Hepatocyte (in vitro differentiated cells): ENCODE measurements around the gene ECSIT. TPM values are rescaled to one million over a fixed set of nuclear protein-coding genes. Genes with fewer than 3 reads are reported as not detected.

Experiments used
- DNase-seq: peaks from one replicate; pipeline ENCODE4 v3.0.0-alpha.2; 2016; ENCODE audit warnings: low spot score
- H2AFZ ChIP-seq: fragments of 200-600 bp; sonication (generic); 2 replicates; pipeline ENCODE4 v1.6.0; 2016; ENCODE audit warnings: antibody characterized with exemption, mild to moderate bottlenecking
- H3K27ac ChIP-seq: fragments of 200-600 bp; sonication (generic); 2 replicates; pipeline ENCODE4 v1.5.1; 2016; ENCODE audit warnings: mild to moderate bottlenecking
- H3K27me3 ChIP-seq: fragments of 200-600 bp; sonication (generic); 2 replicates; pipeline ENCODE4 v1.6.1; 2016
- H3K36me3 ChIP-seq: fragments of 200-600 bp; sonication (generic); replicated peaks from 2 replicates; pipeline ENCODE4 v1.5.1; 2016; ENCODE audit warnings: low read depth; ENCODE audit not compliant: insufficient read depth
- H3K4me1 ChIP-seq: fragments of 200-600 bp; sonication (generic); 2 replicates; pipeline ENCODE4 v1.5.1; 2016; ENCODE audit warnings: mild to moderate bottlenecking, moderate library complexity; ENCODE audit not compliant: insufficient read depth
- H3K4me2 ChIP-seq: fragments of 200-600 bp; sonication (generic); 2 replicates; pipeline ENCODE4 v1.6.0; 2016
- H3K4me3 ChIP-seq: fragments of 200-600 bp; sonication (generic); 2 replicates; pipeline ENCODE4 v1.5.1; 2016; ENCODE audit warnings: mild to moderate bottlenecking
- H3K79me2 ChIP-seq: fragments of 200-600 bp; sonication (generic); 2 replicates; pipeline ENCODE4 v1.6.0; 2017; ENCODE audit warnings: mild to moderate bottlenecking
- H3K9me2 ChIP-seq: fragments of 200-600 bp; sonication (generic); replicated peaks from 2 replicates; pipeline ENCODE4 v1.6.0; 2017; ENCODE audit warnings: mild to moderate bottlenecking; ENCODE audit not compliant: insufficient read depth
- H3K9me3 ChIP-seq: fragments of 200-600 bp; sonication (generic); 2 replicates; pipeline ENCODE4 v1.5.1; 2016; ENCODE audit warnings: low read depth, mild to moderate bottlenecking
- H4K20me1 ChIP-seq: fragments of 200-600 bp; sonication (generic); 2 replicates; pipeline ENCODE4 v1.6.0; 2016; ENCODE audit warnings: mild to moderate bottlenecking; ENCODE audit not compliant: insufficient read depth, poor library complexity, severe bottlenecking
- CTCF ChIP-seq: fragments of 200-600 bp; sonication (generic); IDR thresholded peaks from 2 replicates; pipeline ENCODE4 v1.5.1; 2016; ENCODE audit warnings: antibody characterized with exemption, mild to moderate bottlenecking; ENCODE audit not compliant: poor library complexity
- EZH2 ChIP-seq: fragments of 200-600 bp; sonication (generic); IDR thresholded peaks from 2 replicates; pipeline ENCODE4 v1.6.1; 2016; ENCODE audit warnings: antibody characterized with exemption, mild to moderate bottlenecking, borderline replicate concordance
- EZH2phosphoT487 ChIP-seq: fragments of 200-600 bp; sonication (generic); IDR thresholded peaks from one replicate; pipeline ENCODE4 v1.6.1; 2018; ENCODE audit warnings: antibody characterized with exemption, mild to moderate bottlenecking, low read depth, moderate library complexity; ENCODE audit not compliant: unreplicated experiment, severe bottlenecking
- WGBS: methylation state at CpG from one replicate; pipeline ENCODE4 v1.1.6; 2016; ENCODE audit warnings: low lambda C conversion rate; ENCODE audit errors: missing lambda C conversion rate; 5-methylcytosine and 5-hydroxymethylcytosine counted together
- polyA plus RNA-seq: library from polyadenylated mRNA; unstranded; fragments of >200 nt; fragmentation: Nextera tagmentation; extraction: Ambion mirVana; gene quantifications from 2 replicates; pipeline ENCODE4 v1.2.1, GENCODE V29; 2016
- total RNA-seq: library from RNA; depleted of rRNA; stranded (reverse); fragments of >200 nt; gene quantifications from 2 replicates; pipeline ENCODE4 v1.2.3, GENCODE V29; 2014

The ECSIT gene
- total and polyA plus RNA-seq, 2 experiments from 2014 or later: 23.2 to 32.5 TPM

- Histone ChIP-seq H3K36me3 (no peaks in the 10 kb centered on the region), H3K4me1 (peaks cover 5% of the 10 kb centered on the region), H3K79me2 (peaks cover 10% of the 10 kb centered on the region), H3K4me2 (peak overlapping the region; percentile 92), H3K9me3 (no peaks in the 10 kb centered on the region), H3K27me3 (no peaks in the 10 kb centered on the region), H3K27ac (peak overlapping the region; percentile 94), H3K4me3 (peak overlapping the region; percentile 32), H3K9me2 (no peaks in the 10 kb centered on the region), H2AFZ (peak overlapping the region; percentile 78), H4K20me1 (no peaks in the 10 kb centered on the region)
- no peak for TF ChIP-seq EZH2
- no peak for TF ChIP-seq CTCF
- no peak for TF ChIP-seq EZH2phosphoT487
- whole genome bisulfite sequencing: 61% methylated on average over 20 of the region's 20 CpGs
- no peak for DNase-seq
Measured at GRCh38 chr19:11506101-11506555, 22.8 kb downstream of the ECSIT start.

GRCh38 chr19:11505504-11506100 lies 23.3 kb downstream of the ECSIT start, which contains the start of gene ZNF653:
ZNF653 (minus strand) TSS chr19:11505839; CDS start chr19:11505786, 53 bp downstream.
- H3K4me2 ChIP-seq: peak within 1 kb of the TSS; percentile 92
- under 1% methylated on average over 17 of the region's 65 CpGs for WGBS
- no peaks in the 10 kb centered on the region for H3K36me3 ChIP-seq
- H2AFZ ChIP-seq: peak within 1 kb of the TSS; percentile 78
- H3K27ac ChIP-seq: peak within 1 kb of the TSS; percentile 94
- H3K79me2 ChIP-seq: peaks cover 10% of the 10 kb centered on the region
- peak; percentile 98 for DNase-seq
- H3K4me3 ChIP-seq: peak within 1 kb of the TSS; percentile 53
- TF ChIP-seq EZH2phosphoT487 (no peak), EZH2 (no peak), CTCF (no peak)
- no peaks in the 10 kb centered on the region for H3K9me3 ChIP-seq
- no peaks in the 10 kb centered on the region for H3K9me2 ChIP-seq
- H4K20me1 ChIP-seq: no peaks in the 10 kb centered on the region
- H3K27me3 ChIP-seq: no peaks in the 10 kb centered on the region
- peaks cover 5% of the 10 kb centered on the region for H3K4me1 ChIP-seq

- Histone ChIP-seq H3K27me3 (no peaks in the 10 kb centered on the region), H3K9me3 (no peaks in the 10 kb centered on the region)
Measured at GRCh38 chr19:11505032-11505503, 23.9 kb downstream of the ECSIT start.

More at GRCh38 chr19:11505032-11505503, 23.9 kb downstream of the ECSIT start:
- peaks cover 10% of the 10 kb centered on the region for H3K79me2 ChIP-seq
- peaks cover 5% of the 10 kb centered on the region for H3K4me1 ChIP-seq
- H3K9me2 ChIP-seq: no peaks in the 10 kb centered on the region
- no peaks in the 10 kb centered on the region for H3K36me3 ChIP-seq
- no peaks in the 10 kb centered on the region for H4K20me1 ChIP-seq
- peak overlapping the region; percentile 94 for H3K27ac ChIP-seq
- peak overlapping the region; percentile 65 for H2AFZ ChIP-seq
- 2% methylated on average over 4 of the region's 33 CpGs for WGBS
- peak; percentile 98 for DNase-seq
- peak overlapping the region; percentile 92 for H3K4me2 ChIP-seq
- H3K4me3 ChIP-seq: peak overlapping the region; percentile 53
- no peak for TF ChIP-seq EZH2phosphoT487
- TF ChIP-seq EZH2: no peak
- no peak for TF ChIP-seq CTCF
